PC-3 (cell line): ENCODE results near the gene MRPL49.

Experiments
- CTCF ChIP-seq: fragments of 300-600 bp; sonication (generic); conservative IDR thresholded peaks from 2 replicates; pipeline ENCODE4 v1.5.1; 2017; ENCODE audit warnings: antibody characterized with exemption, low read depth, mild to moderate bottlenecking, low read length
- EZH2 ChIP-seq: fragments of 300-600 bp; sonication (generic); IDR thresholded peaks from one replicate; pipeline ENCODE4 v1.6.1; 2017; ENCODE audit warnings: antibody characterized with exemption, mild to moderate bottlenecking, low read length; ENCODE audit not compliant: unreplicated experiment

GRCh38 chr11:65095427-65095826 is 26.7 kb upstream of the MRPL49 start:
- TF ChIP-seq CTCF: no peak
- TF ChIP-seq EZH2: no peak
